Neural progenitor cell (in vitro differentiated cells): Measurements from ENCODE around the gene OR13F1.

Experiments
- EZH2 ChIP-seq: fragments of 200-600 bp; sonication (generic); IDR thresholded peaks from 2 replicates; pipeline ENCODE4 v1.6.1; 2017; ENCODE audit warnings: antibody characterized with exemption, mild to moderate bottlenecking, moderate library complexity
- EZH2phosphoT487 ChIP-seq: fragments of 200-600 bp; sonication (generic); IDR thresholded peaks from 2 replicates; pipeline ENCODE4 v1.6.1; 2017; ENCODE audit warnings: antibody characterized with exemption
- TF ChIP-seq, protein P1 (sequence below): fragments of 200-600 bp; sonication (generic); IDR thresholded peaks from 2 replicates; pipeline ENCODE4 v1.5.1; 2017; ENCODE audit warnings: antibody characterized with exemption, mild to moderate bottlenecking

DNA sequence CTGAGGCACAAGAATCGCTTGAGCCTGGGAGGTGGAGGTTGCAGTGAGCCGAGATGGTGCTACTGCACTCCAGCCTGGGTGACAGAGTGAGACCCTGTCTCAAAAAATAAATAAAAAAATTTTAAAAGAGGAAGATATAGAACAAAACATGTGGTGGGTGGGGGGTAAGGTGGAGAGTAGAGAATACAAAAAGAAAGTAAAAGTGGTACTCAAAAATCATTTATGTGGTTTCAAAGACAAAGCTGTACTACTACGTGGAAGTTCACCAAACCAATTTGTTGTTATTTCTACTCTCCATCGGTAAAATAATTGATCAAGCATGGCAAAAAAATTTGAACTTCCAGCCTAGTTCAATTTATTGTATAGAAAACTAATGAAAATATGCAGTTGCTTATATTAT, 40.6 kb downstream of the OR13F1 start:
- TF ChIP-seq, protein P1, sequence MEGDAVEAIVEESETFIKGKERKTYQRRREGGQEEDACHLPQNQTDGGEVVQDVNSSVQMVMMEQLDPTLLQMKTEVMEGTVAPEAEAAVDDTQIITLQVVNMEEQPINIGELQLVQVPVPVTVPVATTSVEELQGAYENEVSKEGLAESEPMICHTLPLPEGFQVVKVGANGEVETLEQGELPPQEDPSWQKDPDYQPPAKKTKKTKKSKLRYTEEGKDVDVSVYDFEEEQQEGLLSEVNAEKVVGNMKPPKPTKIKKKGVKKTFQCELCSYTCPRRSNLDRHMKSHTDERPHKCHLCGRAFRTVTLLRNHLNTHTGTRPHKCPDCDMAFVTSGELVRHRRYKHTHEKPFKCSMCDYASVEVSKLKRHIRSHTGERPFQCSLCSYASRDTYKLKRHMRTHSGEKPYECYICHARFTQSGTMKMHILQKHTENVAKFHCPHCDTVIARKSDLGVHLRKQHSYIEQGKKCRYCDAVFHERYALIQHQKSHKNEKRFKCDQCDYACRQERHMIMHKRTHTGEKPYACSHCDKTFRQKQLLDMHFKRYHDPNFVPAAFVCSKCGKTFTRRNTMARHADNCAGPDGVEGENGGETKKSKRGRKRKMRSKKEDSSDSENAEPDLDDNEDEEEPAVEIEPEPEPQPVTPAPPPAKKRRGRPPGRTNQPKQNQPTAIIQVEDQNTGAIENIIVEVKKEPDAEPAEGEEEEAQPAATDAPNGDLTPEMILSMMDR = no peak
- no peak for TF ChIP-seq EZH2phosphoT487
- no peak for TF ChIP-seq EZH2
